Upper lobe of right lung (tissue), 1 donor: Measurements from ENCODE around the gene RADIL. TPM values are rescaled to one million over a fixed set of nuclear protein-coding genes. Genes with fewer than 3 reads are reported as not detected.
A peak's percentile ranks its signal among the peaks of the same experiment; 100 is the strongest.

Experiments
- ATAC-seq: fragments of 200-7000 bp; cut with Tn5 transposase; one replicate; pipeline ENCODE4 v1.9.1; 2020; ENCODE audit warnings: mild to moderate bottlenecking, moderate library complexity
- DNase-seq: peaks from one replicate; pipeline ENCODE4 v3.0.0-alpha.2; 2020
- H3K27ac ChIP-seq: fragments of 200-600 bp; one replicate; pipeline ENCODE4 v1.8.0; 2022
- H3K27me3 ChIP-seq: fragments of 200-600 bp; one replicate; pipeline ENCODE4 v1.8.0; 2022; ENCODE audit warnings: mild to moderate bottlenecking
- H3K36me3 ChIP-seq: fragments of 200-600 bp; one replicate; pipeline ENCODE4 v1.8.0; 2022
- H3K4me1 ChIP-seq: fragments of 200-600 bp; one replicate; pipeline ENCODE4 v1.8.0; 2022
- H3K4me3 ChIP-seq: fragments of 200-600 bp; one replicate; pipeline ENCODE4 v1.8.0; 2022; ENCODE audit warnings: mild to moderate bottlenecking
- H3K9me3 ChIP-seq: fragments of 200-600 bp; one replicate; pipeline ENCODE4 v1.8.0; 2022
- CTCF ChIP-seq: fragments of 200-600 bp; IDR thresholded peaks from one replicate; pipeline ENCODE4 v1.8.0; 2022; ENCODE audit warnings: antibody characterized with exemption
- intact Hi-C: fragments of 100-400 bp; cut with DNase I; formaldehyde crosslinking; loops from one replicate; pipeline ENCODE4 v1.11.0; 2022
- total RNA-seq: library from RNA; stranded (reverse); fragmentation: NEBNext Ultra II Directional; extraction: Animal tissue kit (Norgen Biotek cat#: 25700); gene quantifications from one replicate; pipeline ENCODE4 v1.2.1, GENCODE V29; 2021
- donor health status: DM: no; HTN: yes; CAD: no; lungs with severe emphysema.

RADIL gene
- total RNA-seq, 1 donor from 2014 or later, result 7.3 TPM

GRCh38 chr7:4845740-4846142 is 37.8 kb downstream of the RADIL start:
- peak overlapping the region; percentile 23 for H3K4me3 ChIP-seq
- ATAC-seq (no peak), DNase-seq (peak; percentile 48)
- no peak overlapping the region for H3K27ac ChIP-seq
- H3K4me1 ChIP-seq, result peaks cover 10% of the 10 kb centered on the region
- intact Hi-C loops, result no loop called here
- H3K9me3 ChIP-seq, result no peaks in the 10 kb centered on the region
- H3K27me3 ChIP-seq, result no peaks in the 10 kb centered on the region
- H3K36me3 ChIP-seq, result no peaks in the 10 kb centered on the region
- peak; percentile 21 for TF ChIP-seq CTCF

DNA sequence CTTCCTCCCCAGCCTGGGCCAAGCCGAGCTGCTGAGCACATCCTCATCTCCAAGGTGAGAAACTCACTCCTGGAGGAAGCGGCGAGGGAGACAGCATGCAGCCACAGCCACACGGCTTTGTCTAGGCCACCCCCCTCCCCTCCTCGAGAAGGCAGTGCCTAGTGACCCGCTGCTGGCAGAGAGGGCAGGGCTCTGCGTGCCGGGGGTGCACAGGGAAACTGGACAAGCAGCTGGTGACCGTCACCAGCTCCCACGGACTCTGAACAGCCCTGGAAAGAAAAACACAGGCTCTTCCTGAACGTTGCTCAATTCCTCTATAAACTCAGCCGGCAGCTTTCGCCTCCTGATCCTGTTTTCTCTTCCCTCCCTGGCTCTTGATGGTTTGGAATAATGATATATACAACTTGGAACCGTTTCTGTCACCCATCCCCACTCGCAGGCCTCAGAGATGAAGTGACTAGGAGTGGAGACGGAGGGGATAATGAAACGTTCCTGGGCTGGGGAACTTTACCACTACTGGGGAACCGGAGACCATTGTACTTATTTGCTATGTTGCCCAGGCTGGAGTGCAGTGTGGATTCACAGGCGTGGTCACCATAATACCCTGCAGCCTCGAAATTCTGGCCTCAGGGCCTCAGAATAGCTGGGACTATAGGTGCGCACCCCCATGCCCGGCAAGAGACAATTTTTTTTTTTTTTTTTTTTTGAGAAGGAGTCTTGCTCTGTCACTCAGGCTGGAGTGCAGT is 41.0 kb downstream of the RADIL start:
- ATAC-seq (peak; percentile 65), DNase-seq (peak; percentile 66)
- no peaks in the 10 kb centered on the region for H3K36me3 ChIP-seq
- no peaks in the 10 kb centered on the region for H3K27me3 ChIP-seq
- H3K9me3 ChIP-seq, result no peaks in the 10 kb centered on the region
- H3K4me3 ChIP-seq, result no peak overlapping the region
- TF ChIP-seq CTCF, result no peak
- intact Hi-C loops, result no loop called here
- peaks cover 6% of the 10 kb centered on the region for H3K4me1 ChIP-seq
- peak overlapping the region; percentile 49 for H3K27ac ChIP-seq

- H3K4me1 ChIP-seq, result peaks cover 6% of the 10 kb centered on the region
These were observed 41.7 kb downstream of the RADIL start for GRCh38 chr7:4841836-4842235.

GRCh38 chr7:4841007-4841784 is 42.3 kb downstream of the RADIL start:
- H3K27ac ChIP-seq, result no peak overlapping the region
- peaks cover 6% of the 10 kb centered on the region for H3K4me1 ChIP-seq
- no peaks in the 10 kb centered on the region for H3K27me3 ChIP-seq
- H3K4me3 ChIP-seq, result no peak overlapping the region
- DNase-seq, result peak; percentile 59
- no peaks in the 10 kb centered on the region for H3K36me3 ChIP-seq
- H3K9me3 ChIP-seq, result no peaks in the 10 kb centered on the region
- ATAC-seq, result no peak
- no peak for TF ChIP-seq CTCF
- intact Hi-C loops, result no loop called here

More at GRCh38 chr7:4841836-4842235, 41.7 kb downstream of the RADIL start:
- ATAC-seq, result no peak
- no peaks in the 10 kb centered on the region for H3K36me3 ChIP-seq
- DNase-seq, result no peak
- no peaks in the 10 kb centered on the region for H3K27me3 ChIP-seq
- intact Hi-C loops, result no loop called here
- no peaks in the 10 kb centered on the region for H3K9me3 ChIP-seq
- H3K4me3 ChIP-seq, result no peak overlapping the region
- no peak for TF ChIP-seq CTCF
- peak overlapping the region; percentile 49 for H3K27ac ChIP-seq

DNA sequence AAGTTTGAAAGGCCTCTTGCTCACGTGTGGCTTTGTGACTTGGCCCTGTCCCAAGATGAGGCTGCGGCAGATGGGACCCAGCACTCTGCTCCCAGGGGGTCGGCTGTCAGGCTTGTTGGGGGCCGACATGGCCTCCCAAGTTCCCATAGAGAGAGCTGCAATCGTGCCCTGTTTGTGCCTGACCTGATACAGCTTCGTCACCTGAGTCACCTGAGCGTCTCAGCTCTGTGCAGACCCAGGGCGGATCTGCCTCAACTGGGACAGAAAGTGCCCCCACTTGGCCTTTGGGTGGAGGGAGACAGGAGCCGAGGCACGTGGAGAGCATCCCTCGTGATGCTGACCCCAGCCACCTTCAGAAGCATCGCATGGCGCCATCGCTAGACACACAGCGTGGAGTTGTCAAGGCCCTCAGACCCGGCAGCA is 43.4 kb downstream of the RADIL start:
- peak; percentile 50 for DNase-seq
- H3K9me3 ChIP-seq, result no peaks in the 10 kb centered on the region
- no peaks in the 10 kb centered on the region for H3K27me3 ChIP-seq
- no peaks in the 10 kb centered on the region for H3K36me3 ChIP-seq
- peaks cover 6% of the 10 kb centered on the region for H3K4me1 ChIP-seq
- H3K27ac ChIP-seq, result no peak overlapping the region
- intact Hi-C loops, result no loop called here
- no peak overlapping the region for H3K4me3 ChIP-seq
- TF ChIP-seq CTCF, result no peak
- ATAC-seq, result no peak
